ENCODE measurements around the gene RIPOR3. TPM values are rescaled to one million over a fixed set of nuclear protein-coding genes. Genes with fewer than 3 reads are reported as not detected.
"Not testable (repeated sequence)": the region's sequence is repeated elsewhere in the genome, so short reads cannot be mapped to it uniquely, and the experiment has no call there.

Gene RIPOR3
- total RNA-seq, 1 donor from 2014 or later = not detected

- no peak for DNase-seq (ENCODE audit: low read depth in 2 of 2)
These were observed 11.0 kb downstream of the RIPOR3 start for GRCh38 chr20:50680105-50680960.

GRCh38 chr20:50679753-50680104 lies 11.6 kb downstream of the RIPOR3 start:
- DNase-seq (ENCODE audit: low read depth in 2 of 2) = no peak

GRCh38 chr20:50678169-50678898 lies 13.0 kb downstream of the RIPOR3 start:
- peak in 1 of 2 donors; percentile 9 for DNase-seq (ENCODE audit: low read depth in 2 of 2)

- DNase-seq (ENCODE audit: low read depth in 2 of 2) = no peak
These were observed 14.5 kb downstream of the RIPOR3 start for GRCh38 chr20:50676858-50677257.

GRCh38 chr20:50676377-50676731 lies 15.0 kb downstream of the RIPOR3 start:
- not testable (repeated sequence) for DNase-seq (ENCODE audit: low read depth in 2 of 2)

- DNase-seq (ENCODE audit: low read depth in 2 of 2) = no peak
These were observed 15.5 kb downstream of the RIPOR3 start for GRCh38 chr20:50675671-50676376.

- no peak for DNase-seq (ENCODE audit: low read depth in 2 of 2)
These were observed 17.1 kb downstream of the RIPOR3 start for GRCh38 chr20:50674138-50674825.

- no peak for DNase-seq (ENCODE audit: low read depth in 2 of 2)
These were observed 17.7 kb downstream of the RIPOR3 start for GRCh38 chr20:50673466-50674137.

- DNase-seq (ENCODE audit: low read depth in 2 of 2) = no peak
These were observed 18.2 kb downstream of the RIPOR3 start for GRCh38 chr20:50673146-50673465.

- no peak for DNase-seq (ENCODE audit: low read depth in 2 of 2)
These were observed 18.8 kb downstream of the RIPOR3 start for GRCh38 chr20:50672400-50673145.

GRCh38 chr20:50671626-50672025 lies 19.7 kb downstream of the RIPOR3 start:
- DNase-seq (ENCODE audit: low read depth in 2 of 2) = no peak

- not testable (repeated sequence) for DNase-seq (ENCODE audit: low read depth in 2 of 2)
These were observed 20.3 kb downstream of the RIPOR3 start for GRCh38 chr20:50671010-50671409.

GRCh38 chr20:50670126-50670862 lies 21.0 kb downstream of the RIPOR3 start:
- DNase-seq (ENCODE audit: low read depth in 2 of 2) = no peak

- no peak for DNase-seq (ENCODE audit: low read depth in 2 of 2)
These were observed 22.5 kb downstream of the RIPOR3 start for GRCh38 chr20:50668798-50669197.

GRCh38 chr20:50668326-50668725 lies 23.0 kb downstream of the RIPOR3 start:
- no peak for DNase-seq (ENCODE audit: low read depth in 2 of 2)

GRCh38 chr20:50666709-50667298 lies 24.5 kb downstream of the RIPOR3 start:
- no peak for DNase-seq (ENCODE audit: low read depth in 2 of 2)

GRCh38 chr20:50664254-50664653 lies 27.1 kb downstream of the RIPOR3 start:
- no peak for DNase-seq (ENCODE audit: low read depth in 2 of 2)

- DNase-seq (ENCODE audit: low read depth in 2 of 2) = no peak
These were observed 28.1 kb downstream of the RIPOR3 start for GRCh38 chr20:50663095-50663821.

All from dermis microvascular lymphatic vessel endothelial cell (primary cell).